Hepatocyte (in vitro differentiated cells): ENCODE results near the gene FHOD3. TPM values are rescaled to one million over a fixed set of nuclear protein-coding genes. Genes with fewer than 3 reads are reported as not detected.

Experiments used
- DNase-seq: peaks from one replicate; pipeline ENCODE4 v3.0.0-alpha.2; 2016; ENCODE audit warnings: low spot score
- H2AFZ ChIP-seq: fragments of 200-600 bp; sonication (generic); 2 replicates; pipeline ENCODE4 v1.6.0; 2016; ENCODE audit warnings: antibody characterized with exemption, mild to moderate bottlenecking
- H3K27ac ChIP-seq: fragments of 200-600 bp; sonication (generic); 2 replicates; pipeline ENCODE4 v1.5.1; 2016; ENCODE audit warnings: mild to moderate bottlenecking
- H3K27me3 ChIP-seq: fragments of 200-600 bp; sonication (generic); 2 replicates; pipeline ENCODE4 v1.6.1; 2016
- H3K36me3 ChIP-seq: fragments of 200-600 bp; sonication (generic); replicated peaks from 2 replicates; pipeline ENCODE4 v1.5.1; 2016; ENCODE audit warnings: low read depth; ENCODE audit not compliant: insufficient read depth
- H3K4me1 ChIP-seq: fragments of 200-600 bp; sonication (generic); 2 replicates; pipeline ENCODE4 v1.5.1; 2016; ENCODE audit warnings: mild to moderate bottlenecking, moderate library complexity; ENCODE audit not compliant: insufficient read depth
- H3K4me2 ChIP-seq: fragments of 200-600 bp; sonication (generic); 2 replicates; pipeline ENCODE4 v1.6.0; 2016
- H3K4me3 ChIP-seq: fragments of 200-600 bp; sonication (generic); 2 replicates; pipeline ENCODE4 v1.5.1; 2016; ENCODE audit warnings: mild to moderate bottlenecking
- H3K79me2 ChIP-seq: fragments of 200-600 bp; sonication (generic); 2 replicates; pipeline ENCODE4 v1.6.0; 2017; ENCODE audit warnings: mild to moderate bottlenecking
- H3K9me2 ChIP-seq: fragments of 200-600 bp; sonication (generic); replicated peaks from 2 replicates; pipeline ENCODE4 v1.6.0; 2017; ENCODE audit warnings: mild to moderate bottlenecking; ENCODE audit not compliant: insufficient read depth
- H3K9me3 ChIP-seq: fragments of 200-600 bp; sonication (generic); 2 replicates; pipeline ENCODE4 v1.5.1; 2016; ENCODE audit warnings: low read depth, mild to moderate bottlenecking
- H4K20me1 ChIP-seq: fragments of 200-600 bp; sonication (generic); 2 replicates; pipeline ENCODE4 v1.6.0; 2016; ENCODE audit warnings: mild to moderate bottlenecking; ENCODE audit not compliant: insufficient read depth, poor library complexity, severe bottlenecking
- EZH2 ChIP-seq: fragments of 200-600 bp; sonication (generic); IDR thresholded peaks from 2 replicates; pipeline ENCODE4 v1.6.1; 2016; ENCODE audit warnings: antibody characterized with exemption, mild to moderate bottlenecking, borderline replicate concordance
- EZH2phosphoT487 ChIP-seq: fragments of 200-600 bp; sonication (generic); IDR thresholded peaks from one replicate; pipeline ENCODE4 v1.6.1; 2018; ENCODE audit warnings: antibody characterized with exemption, mild to moderate bottlenecking, low read depth, moderate library complexity; ENCODE audit not compliant: unreplicated experiment, severe bottlenecking
- WGBS: methylation state at CpG from one replicate; pipeline ENCODE4 v1.1.6; 2016; ENCODE audit warnings: low lambda C conversion rate; ENCODE audit errors: missing lambda C conversion rate; 5-methylcytosine and 5-hydroxymethylcytosine counted together
- polyA plus RNA-seq: library from polyadenylated mRNA; unstranded; fragments of >200 nt; fragmentation: Nextera tagmentation; extraction: Ambion mirVana; gene quantifications from 2 replicates; pipeline ENCODE4 v1.2.1, GENCODE V29; 2016
- total RNA-seq: library from RNA; depleted of rRNA; stranded (reverse); fragments of >200 nt; gene quantifications from 2 replicates; pipeline ENCODE4 v1.2.3, GENCODE V29; 2014
- TF ChIP-seq, protein P1 (sequence below): fragments of 200-600 bp; sonication (generic); IDR thresholded peaks from 2 replicates; pipeline ENCODE4 v1.5.1; 2016; ENCODE audit warnings: antibody characterized with exemption, mild to moderate bottlenecking; ENCODE audit not compliant: poor library complexity

The FHOD3 gene
- total and polyA plus RNA-seq, 2 experiments from 2014 or later: 1.7 to 2.7 TPM

DNA sequence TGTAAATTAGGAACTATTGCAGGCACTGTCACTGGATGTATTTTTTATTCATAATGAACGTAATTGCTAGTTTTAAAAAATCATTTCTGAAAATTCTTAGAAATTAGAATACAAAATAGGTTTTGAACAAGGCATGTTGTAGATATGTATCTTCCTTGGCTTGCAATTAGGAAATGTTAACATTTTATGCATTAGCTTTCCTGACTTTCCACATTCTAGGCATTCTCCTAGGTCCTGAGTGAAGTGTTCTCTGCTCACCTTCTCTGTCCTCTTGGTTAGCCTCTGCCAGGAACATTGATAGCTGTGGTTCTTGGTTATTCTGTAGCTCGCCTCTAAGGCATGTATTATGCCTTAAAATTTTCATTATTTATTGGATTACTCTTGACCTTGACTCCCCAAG, 130.3 kb downstream of the FHOD3 start:
- H3K9me3 ChIP-seq: no peaks in the 10 kb centered on the region
- H3K27ac ChIP-seq: no peak overlapping the region
- WGBS: 94% methylated on average over 2 of the region's 2 CpGs
- no peak for DNase-seq
- H3K9me2 ChIP-seq: no peaks in the 10 kb centered on the region
- TF ChIP-seq, protein P1, sequence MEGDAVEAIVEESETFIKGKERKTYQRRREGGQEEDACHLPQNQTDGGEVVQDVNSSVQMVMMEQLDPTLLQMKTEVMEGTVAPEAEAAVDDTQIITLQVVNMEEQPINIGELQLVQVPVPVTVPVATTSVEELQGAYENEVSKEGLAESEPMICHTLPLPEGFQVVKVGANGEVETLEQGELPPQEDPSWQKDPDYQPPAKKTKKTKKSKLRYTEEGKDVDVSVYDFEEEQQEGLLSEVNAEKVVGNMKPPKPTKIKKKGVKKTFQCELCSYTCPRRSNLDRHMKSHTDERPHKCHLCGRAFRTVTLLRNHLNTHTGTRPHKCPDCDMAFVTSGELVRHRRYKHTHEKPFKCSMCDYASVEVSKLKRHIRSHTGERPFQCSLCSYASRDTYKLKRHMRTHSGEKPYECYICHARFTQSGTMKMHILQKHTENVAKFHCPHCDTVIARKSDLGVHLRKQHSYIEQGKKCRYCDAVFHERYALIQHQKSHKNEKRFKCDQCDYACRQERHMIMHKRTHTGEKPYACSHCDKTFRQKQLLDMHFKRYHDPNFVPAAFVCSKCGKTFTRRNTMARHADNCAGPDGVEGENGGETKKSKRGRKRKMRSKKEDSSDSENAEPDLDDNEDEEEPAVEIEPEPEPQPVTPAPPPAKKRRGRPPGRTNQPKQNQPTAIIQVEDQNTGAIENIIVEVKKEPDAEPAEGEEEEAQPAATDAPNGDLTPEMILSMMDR: no peak
- TF ChIP-seq EZH2: no peak
- H2AFZ ChIP-seq: no peak overlapping the region
- H3K79me2 ChIP-seq: no peaks in the 10 kb centered on the region
- no peak overlapping the region for H3K4me3 ChIP-seq
- no peak overlapping the region for H3K4me2 ChIP-seq
- H3K36me3 ChIP-seq: no peaks in the 10 kb centered on the region
- H3K4me1 ChIP-seq: no peaks in the 10 kb centered on the region
- H3K27me3 ChIP-seq: no peaks in the 10 kb centered on the region
- H4K20me1 ChIP-seq: no peaks in the 10 kb centered on the region

DNA sequence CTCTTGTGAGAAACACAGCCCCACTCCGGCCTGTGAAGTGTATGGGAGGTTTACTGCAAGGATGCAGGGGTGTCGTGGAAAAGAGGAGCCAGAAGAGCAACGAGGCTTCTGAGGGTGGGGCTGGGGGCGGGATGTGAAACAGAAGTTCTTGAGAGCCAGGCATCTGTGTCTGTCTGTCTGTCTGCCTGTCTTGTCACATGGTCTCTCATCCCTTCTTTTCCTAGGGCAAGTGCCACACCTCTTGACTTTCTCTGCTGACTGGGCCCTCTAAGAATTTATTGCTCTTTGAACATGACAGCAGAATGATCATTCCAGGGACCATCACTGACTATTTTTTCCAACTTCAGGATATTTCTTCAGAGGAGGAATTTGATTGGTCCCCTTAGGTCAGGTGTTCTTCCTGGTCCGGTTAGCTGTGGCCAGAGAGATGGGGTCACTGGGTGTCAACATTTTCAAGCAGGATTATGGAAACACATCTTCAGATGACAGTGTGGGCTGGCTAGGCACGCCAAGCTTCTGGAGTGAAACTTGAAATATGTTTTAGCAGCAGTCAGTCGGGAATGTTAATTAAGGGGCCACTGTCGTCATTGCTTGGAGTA, 131.0 kb downstream of the FHOD3 start:
- no peak overlapping the region for H3K4me2 ChIP-seq
- H3K27me3 ChIP-seq: no peaks in the 10 kb centered on the region
- no peaks in the 10 kb centered on the region for H3K4me1 ChIP-seq
- DNase-seq: no peak
- H2AFZ ChIP-seq: no peak overlapping the region
- WGBS: 87% methylated on average over 8 of the region's 8 CpGs
- TF ChIP-seq, protein P1: no peak
- TF ChIP-seq EZH2: no peak
- no peak for TF ChIP-seq EZH2phosphoT487
- H3K4me3 ChIP-seq: no peak overlapping the region
- H3K9me3 ChIP-seq: no peaks in the 10 kb centered on the region
- H3K79me2 ChIP-seq: no peaks in the 10 kb centered on the region
- no peaks in the 10 kb centered on the region for H3K9me2 ChIP-seq
- no peaks in the 10 kb centered on the region for H3K36me3 ChIP-seq
- no peaks in the 10 kb centered on the region for H4K20me1 ChIP-seq
- H3K27ac ChIP-seq: no peak overlapping the region

DNA sequence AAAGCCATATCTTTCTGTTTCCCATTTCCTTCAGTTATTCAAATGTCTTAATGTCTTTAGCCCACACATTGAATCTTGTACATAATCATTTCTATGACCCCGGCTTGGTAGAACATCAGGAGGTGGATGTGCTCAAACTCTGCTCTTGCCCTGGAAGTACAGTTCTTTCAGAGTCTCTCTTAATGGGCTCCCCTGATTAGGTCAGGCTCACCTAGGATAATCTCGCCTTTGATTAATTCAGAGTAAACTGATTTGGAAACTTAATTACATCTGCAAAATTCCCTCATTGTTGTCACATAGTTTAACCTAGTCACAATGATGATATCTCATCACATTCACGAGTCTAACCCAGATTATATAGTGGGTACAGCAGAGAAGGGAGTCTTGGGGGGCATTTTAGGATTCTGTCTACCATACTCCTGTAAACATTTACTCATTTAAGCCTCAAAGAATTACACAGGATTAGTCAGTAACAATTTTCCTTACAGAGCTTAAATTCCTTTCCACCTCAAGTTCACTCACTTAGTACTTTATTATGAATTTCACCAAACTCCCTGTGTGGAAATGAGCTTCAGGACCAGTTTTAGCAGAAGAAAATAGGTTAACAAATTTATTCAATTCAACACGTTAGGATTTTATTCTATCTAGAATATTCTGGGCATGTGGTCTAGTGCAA, 135.5 kb downstream of the FHOD3 start:
- WGBS: 80% methylated on average over 4 of the region's 4 CpGs
- no peaks in the 10 kb centered on the region for H3K27me3 ChIP-seq
- no peaks in the 10 kb centered on the region for H3K79me2 ChIP-seq
- no peaks in the 10 kb centered on the region for H3K9me2 ChIP-seq
- TF ChIP-seq EZH2phosphoT487: no peak
- TF ChIP-seq, protein P1: no peak
- TF ChIP-seq EZH2: no peak
- H2AFZ ChIP-seq: no peak overlapping the region
- no peak overlapping the region for H3K4me3 ChIP-seq
- H3K27ac ChIP-seq: no peak overlapping the region
- DNase-seq: no peak
- H3K36me3 ChIP-seq: no peaks in the 10 kb centered on the region
- no peaks in the 10 kb centered on the region for H3K4me1 ChIP-seq
- no peak overlapping the region for H3K4me2 ChIP-seq
- H3K9me3 ChIP-seq: no peaks in the 10 kb centered on the region
- H4K20me1 ChIP-seq: no peaks in the 10 kb centered on the region
